A204.1 (cell line): Measurements from ENCODE around the gene FEM1C.

Source experiments
- FAIRE-seq: peaks from 2 replicates; lab custom pipeline; 2012; peaks lifted over from hg19 to GRCh38; lab: Jason Lieb, UNC

The FEM1C gene

DNA sequence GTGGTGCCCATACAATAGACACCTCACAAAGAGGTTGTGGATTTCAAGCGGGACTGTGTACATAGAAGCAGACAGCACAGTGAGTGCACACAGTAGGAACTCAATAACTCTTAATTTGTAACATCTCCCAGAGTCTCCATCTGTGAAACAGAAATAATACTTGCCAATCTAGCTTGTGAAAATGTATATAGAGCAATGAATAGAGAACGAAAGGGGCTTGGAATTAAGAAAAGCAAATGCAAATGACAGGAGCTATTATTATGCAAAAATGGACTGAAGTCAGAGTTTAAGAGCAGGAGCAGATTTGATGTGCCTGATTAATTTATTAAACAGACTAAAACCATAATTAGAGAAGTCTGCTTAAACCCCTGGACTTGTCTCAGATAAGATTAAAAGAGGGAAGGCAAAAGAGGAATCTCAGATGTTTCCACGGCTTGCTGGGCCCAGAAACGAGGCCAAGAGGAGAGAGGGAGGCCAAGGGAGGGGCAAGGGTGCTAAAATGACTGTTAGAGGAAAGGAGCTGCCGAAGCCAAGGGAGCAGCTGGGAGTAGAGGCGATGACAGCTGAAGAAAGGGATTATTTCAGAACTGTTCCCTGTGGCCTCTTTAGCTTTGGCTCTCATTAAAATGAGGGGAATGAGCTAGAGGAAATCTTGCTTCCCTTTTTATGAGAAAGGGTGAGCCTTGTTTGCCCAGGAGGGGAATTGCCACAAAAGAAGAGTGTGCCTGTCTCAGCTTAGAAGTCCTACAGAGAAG is 72.1 kb downstream of the FEM1C start:
- FAIRE-seq = no peak

DNA sequence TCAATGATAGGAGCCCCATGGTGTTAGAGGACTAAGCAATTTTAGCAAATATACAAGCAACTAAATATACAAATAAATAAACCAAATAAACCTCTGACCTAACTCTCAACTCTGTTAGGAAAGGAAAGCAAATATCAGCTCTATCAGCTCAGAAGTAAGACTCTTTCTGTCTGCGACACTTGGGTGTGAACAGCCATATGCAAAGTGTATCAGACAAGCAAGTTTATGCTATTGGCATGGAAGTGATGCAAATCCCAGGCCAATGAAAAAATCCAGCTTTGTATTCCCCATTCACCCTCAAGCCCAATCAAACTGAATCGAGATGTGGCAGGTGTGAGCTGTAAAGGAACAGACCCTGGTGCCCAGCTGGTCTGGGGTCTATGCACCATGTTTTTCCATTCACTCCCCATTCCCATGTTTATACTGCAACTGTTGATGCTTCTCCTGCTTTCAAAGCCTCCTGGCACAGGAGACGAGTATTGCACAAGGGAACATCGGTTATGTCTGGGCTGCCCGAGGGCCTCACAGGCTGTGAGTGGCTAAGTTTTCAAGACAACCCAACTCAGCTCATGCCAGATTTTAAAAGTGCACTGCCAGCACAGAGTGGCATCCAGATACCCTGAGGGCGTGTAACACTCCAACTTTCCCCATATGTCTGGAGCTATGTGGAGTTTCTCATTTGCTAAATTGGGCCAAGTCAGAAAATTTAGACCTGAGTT is 73.1 kb downstream of the FEM1C start:
- no peak for FAIRE-seq

DNA sequence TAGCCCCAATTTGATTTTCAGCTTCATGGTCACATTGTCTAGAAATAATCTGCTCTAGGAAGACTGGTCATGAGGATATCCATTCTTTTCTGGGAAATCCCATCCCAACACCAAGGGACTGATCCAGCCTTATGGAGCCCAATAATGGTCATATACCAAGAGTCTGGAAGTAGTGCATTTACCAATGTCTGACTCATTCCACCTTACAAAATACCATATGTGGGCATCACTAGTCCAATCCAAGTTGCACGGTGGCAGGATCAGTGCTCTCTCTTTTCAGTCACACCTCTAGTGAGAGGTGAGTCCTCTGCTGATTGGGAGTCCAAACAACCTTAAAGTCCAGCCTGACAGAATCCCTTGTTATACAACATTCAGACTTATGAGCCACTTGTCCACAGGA is 73.7 kb downstream of the FEM1C start:
- no peak for FAIRE-seq
